Testis (tissue), 3 donors: ENCODE results near the gene IL36B. TPM values are rescaled to one million over a fixed set of nuclear protein-coding genes. Genes with fewer than 3 reads are reported as not detected.

Experiments used
- DNase-seq: peaks from one replicate; pipeline ENCODE4 v3.0.0-alpha.2; 2019
- H3K27ac ChIP-seq, 2 donors: fragments of 200-600 bp; sonication (generic); one replicate each; pipeline ENCODE4 v1.5.1; 2019
- H3K27me3 ChIP-seq: fragments of 200-600 bp; sonication (generic); one replicate; pipeline ENCODE4 v1.5.1; 2019
- H3K36me3 ChIP-seq: fragments of 200-600 bp; sonication (generic); one replicate; pipeline ENCODE4 v1.5.1; 2017; ENCODE audit warnings: low read depth; ENCODE audit errors: missing control alignments
- H3K4me1 ChIP-seq: fragments of 200-600 bp; sonication (generic); one replicate; pipeline ENCODE4 v1.5.1; 2019
- H3K4me3 ChIP-seq, 2 donors: fragments of 200-600 bp; sonication (generic); one replicate each; pipeline ENCODE4 v1.5.1; 2017 to 2019
- H3K9me3 ChIP-seq: fragments of 200-600 bp; sonication (generic); one replicate; pipeline ENCODE4 v1.5.1; 2017
- POLR2A ChIP-seq: fragments of 450-650 bp; IDR thresholded peaks from one replicate; pipeline ENCODE4 v1.6.1; 2017; ENCODE audit warnings: antibody characterized with exemption, mild to moderate bottlenecking, moderate library complexity
- WGBS, 2 donors: methylation state at CpG; one replicate each; pipeline ENCODE4 v1.1.5; 2018; 5-methylcytosine and 5-hydroxymethylcytosine counted together
- intact Hi-C: fragments of 100-400 bp; cut with DNase I; formaldehyde crosslinking; loops from one replicate; pipeline ENCODE4 v1.15.1; 2023; ENCODE audit warnings: low total_unique reads
- polyA plus RNA-seq: library from polyadenylated mRNA; stranded (reverse); fragments of 350-450 nt; fragmentation: Illumina TruSeq; extraction: RNeasy Lipid Tissue Mini Kit (QIAGEN cat#74804); gene quantifications from one replicate; pipeline ENCODE4 v1.2.3, GENCODE V29; 2014; ENCODE audit warnings: low read depth, low replicate concordance; ENCODE audit not compliant: insufficient read depth
- total RNA-seq, 2 donors: library from RNA; depleted of rRNA; stranded (reverse); fragments of >200 nt; gene quantifications; one replicate each; pipeline ENCODE4 v1.2.3, GENCODE V29; 2016
- TF ChIP-seq, protein P1 (sequence below), 3 experiments: fragments of 450-650 bp in 2 of 3; fragments of 200-600 bp in 1 of 3; sonication (generic) in 1 of 3; IDR thresholded peaks; one replicate each; pipeline ENCODE4 v1.5.1; 2016 to 2019; ENCODE audit warnings: antibody characterized with exemption in 3 of 3, mild to moderate bottlenecking in 2 of 3, moderate library complexity in 1 of 3

The IL36B gene
- total and polyA plus RNA-seq, 3 donors from 2014 or later, result not detected

DNA sequence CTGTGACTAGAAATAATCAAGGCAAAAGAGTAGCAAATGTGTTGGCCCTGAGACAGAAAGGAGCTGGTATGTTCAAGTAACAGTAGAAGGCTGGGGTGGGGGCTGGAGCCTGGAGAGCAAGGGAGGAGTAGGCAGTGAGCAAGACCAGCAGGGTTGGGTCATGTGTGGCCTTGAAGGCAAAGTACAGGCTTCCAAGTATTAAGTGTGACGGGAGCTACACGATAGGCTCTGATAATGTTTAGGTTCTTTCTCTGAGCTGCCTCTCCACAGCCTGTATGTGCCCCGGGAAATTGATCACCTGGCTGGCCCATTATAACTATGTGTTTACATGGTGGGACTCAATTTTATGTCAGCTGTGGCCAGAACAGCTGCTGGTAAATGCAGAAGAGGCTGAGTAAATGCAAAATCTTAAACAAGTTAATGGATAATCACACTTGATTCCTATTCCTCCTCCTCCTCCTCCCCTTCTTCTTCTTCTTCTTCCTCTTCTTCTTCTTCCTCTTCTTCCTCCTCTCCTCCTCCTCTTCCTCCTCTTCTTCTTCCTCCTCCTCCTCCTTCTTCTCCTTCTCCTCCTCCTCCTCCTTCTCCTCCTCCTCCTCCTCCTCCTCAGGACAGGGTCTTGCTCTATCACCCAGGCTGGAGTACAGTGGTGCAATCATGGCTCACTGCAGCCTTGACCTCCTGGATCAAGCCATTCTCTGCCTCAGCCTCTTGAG lies 24.4 kb upstream of the IL36B start:
- TF ChIP-seq, protein P1, sequence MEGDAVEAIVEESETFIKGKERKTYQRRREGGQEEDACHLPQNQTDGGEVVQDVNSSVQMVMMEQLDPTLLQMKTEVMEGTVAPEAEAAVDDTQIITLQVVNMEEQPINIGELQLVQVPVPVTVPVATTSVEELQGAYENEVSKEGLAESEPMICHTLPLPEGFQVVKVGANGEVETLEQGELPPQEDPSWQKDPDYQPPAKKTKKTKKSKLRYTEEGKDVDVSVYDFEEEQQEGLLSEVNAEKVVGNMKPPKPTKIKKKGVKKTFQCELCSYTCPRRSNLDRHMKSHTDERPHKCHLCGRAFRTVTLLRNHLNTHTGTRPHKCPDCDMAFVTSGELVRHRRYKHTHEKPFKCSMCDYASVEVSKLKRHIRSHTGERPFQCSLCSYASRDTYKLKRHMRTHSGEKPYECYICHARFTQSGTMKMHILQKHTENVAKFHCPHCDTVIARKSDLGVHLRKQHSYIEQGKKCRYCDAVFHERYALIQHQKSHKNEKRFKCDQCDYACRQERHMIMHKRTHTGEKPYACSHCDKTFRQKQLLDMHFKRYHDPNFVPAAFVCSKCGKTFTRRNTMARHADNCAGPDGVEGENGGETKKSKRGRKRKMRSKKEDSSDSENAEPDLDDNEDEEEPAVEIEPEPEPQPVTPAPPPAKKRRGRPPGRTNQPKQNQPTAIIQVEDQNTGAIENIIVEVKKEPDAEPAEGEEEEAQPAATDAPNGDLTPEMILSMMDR (IDR thresholded peaks at IDR 0.05), result no peak
- no peak for TF ChIP-seq POLR2A
- H3K27ac ChIP-seq, result no peak overlapping the region
- no peaks in the 10 kb centered on the region for H3K27me3 ChIP-seq
- intact Hi-C loops, result no loop called here
- no peaks in the 10 kb centered on the region for H3K36me3 ChIP-seq
- H3K4me3 ChIP-seq, result no peak overlapping the region
- peak; percentile 18 for DNase-seq
- no peaks in the 10 kb centered on the region for H3K4me1 ChIP-seq
- 20 to 34% methylated on average over 3 of the region's 3 CpGs for WGBS, 2 donors
- no peaks in the 10 kb centered on the region for H3K9me3 ChIP-seq

DNA sequence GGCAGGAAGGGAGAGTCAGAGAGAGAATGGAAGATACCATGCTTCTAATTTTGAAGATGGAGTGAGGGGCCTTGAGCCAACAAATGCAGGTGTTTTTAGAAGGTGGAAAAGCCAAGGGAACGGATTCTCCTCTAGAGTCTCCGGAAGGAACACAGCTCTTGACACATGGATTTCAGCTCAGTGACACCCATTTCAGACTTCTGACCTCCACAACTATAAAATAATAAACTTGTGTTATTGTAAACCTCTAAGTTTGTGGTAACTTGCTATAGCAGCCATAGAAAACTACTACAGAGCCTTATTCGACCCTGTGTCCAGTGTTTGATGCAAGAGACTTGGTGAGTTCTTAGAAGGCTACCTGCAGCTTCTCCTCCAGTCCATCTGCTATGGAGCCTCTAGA lies 22.9 kb upstream of the IL36B start:
- no peak overlapping the region for H3K4me3 ChIP-seq
- no peak for DNase-seq
- no peaks in the 10 kb centered on the region for H3K9me3 ChIP-seq
- H3K36me3 ChIP-seq, result no peaks in the 10 kb centered on the region
- no peak for TF ChIP-seq POLR2A
- TF ChIP-seq, protein P1 (IDR thresholded peaks at IDR 0.05), result no peak
- 92 to 98% methylated on average over 3 of the region's 3 CpGs for WGBS, 2 donors
- intact Hi-C loops, result no loop called here
- no peaks in the 10 kb centered on the region for H3K4me1 ChIP-seq
- H3K27me3 ChIP-seq, result no peaks in the 10 kb centered on the region
- no peak overlapping the region for H3K27ac ChIP-seq

GRCh38 chr2:113075030-113075429 lies 22.4 kb upstream of the IL36B start:
- no peak for TF ChIP-seq POLR2A
- TF ChIP-seq, protein P1 (IDR thresholded peaks at IDR 0.05), result no peak
- intact Hi-C loops, result no loop called here
- WGBS, 2 donors, result 76 to 82% methylated on average over 5 of the region's 5 CpGs

DNA sequence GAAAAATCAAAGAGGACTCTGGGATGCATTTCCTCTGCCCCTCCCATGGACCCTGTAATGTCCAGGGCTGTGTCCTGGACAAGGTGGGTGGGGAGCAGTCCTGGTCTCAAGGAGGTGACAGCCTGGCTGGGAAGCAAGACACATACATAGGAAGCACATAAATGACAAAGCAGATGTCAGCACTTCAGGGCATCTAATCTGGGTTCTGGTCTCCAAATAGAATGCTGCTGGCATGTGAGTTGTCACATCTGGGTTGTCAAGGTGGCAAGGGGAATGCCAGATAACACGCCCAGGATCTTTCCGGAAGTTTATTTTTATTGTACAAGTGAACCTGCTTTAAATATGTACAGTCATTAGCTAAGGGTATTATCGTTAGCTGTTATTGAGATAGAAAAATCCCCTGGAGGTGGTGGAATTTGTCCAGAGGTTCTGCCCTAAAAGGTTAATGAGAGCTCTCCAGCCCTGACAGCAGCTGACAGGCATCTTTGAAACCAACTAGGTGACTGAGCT lies 20.7 kb upstream of the IL36B start:
- H3K4me3 ChIP-seq, result no peak overlapping the region
- TF ChIP-seq, protein P1 (IDR thresholded peaks at IDR 0.05), result no peak
- no peak for TF ChIP-seq POLR2A
- 69 to 89% methylated on average over 2 to 3 of the region's 3 CpGs for WGBS, 2 donors
- DNase-seq, result no peak
- no peaks in the 10 kb centered on the region for H3K36me3 ChIP-seq
- no peak overlapping the region for H3K27ac ChIP-seq
- H3K27me3 ChIP-seq, result no peaks in the 10 kb centered on the region
- no peaks in the 10 kb centered on the region for H3K9me3 ChIP-seq
- intact Hi-C loops, result no loop called here
- H3K4me1 ChIP-seq, result no peaks in the 10 kb centered on the region

More at GRCh38 chr2:113075030-113075429, 22.4 kb upstream of the IL36B start:
- no peaks in the 10 kb centered on the region for H3K4me1 ChIP-seq
- H3K36me3 ChIP-seq, result no peaks in the 10 kb centered on the region
- no peak overlapping the region for H3K27ac ChIP-seq
- H3K9me3 ChIP-seq, result no peaks in the 10 kb centered on the region
- no peaks in the 10 kb centered on the region for H3K27me3 ChIP-seq
- no peak overlapping the region for H3K4me3 ChIP-seq
- DNase-seq, result no peak

DNA sequence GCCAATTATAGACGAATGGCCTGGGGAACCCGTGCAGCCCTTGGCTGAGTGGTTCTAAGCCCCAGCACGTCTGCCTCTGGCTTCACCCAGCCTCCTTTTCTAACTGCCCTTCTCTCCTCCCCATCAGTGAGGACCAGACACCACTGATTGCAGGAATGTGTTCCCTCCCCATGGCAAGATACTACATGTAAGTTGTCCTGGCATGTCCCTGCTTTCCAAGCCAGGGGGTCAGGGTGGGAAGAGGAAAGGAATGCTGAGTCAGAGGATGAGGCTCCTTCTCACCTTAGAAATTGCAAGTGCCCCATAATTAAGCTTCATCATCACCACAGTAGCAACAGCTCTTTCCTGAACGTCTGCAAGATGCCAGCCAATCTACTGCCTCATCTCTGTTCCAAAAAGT lies 19.9 kb upstream of the IL36B start:
- Histone ChIP-seq H3K27me3 (no peaks in the 10 kb centered on the region), H3K4me1 (no peaks in the 10 kb centered on the region), H3K9me3 (no peaks in the 10 kb centered on the region), H3K36me3 (no peaks in the 10 kb centered on the region), H3K4me3 (no peak overlapping the region), H3K27ac (no peak overlapping the region)
- DNase-seq, result no peak
- 60 to 73% methylated on average over 4 of the region's 4 CpGs for WGBS, 2 donors
- TF ChIP-seq, protein P1 (IDR thresholded peaks at IDR 0.05), result no peak
- no peak for TF ChIP-seq POLR2A
- intact Hi-C loops, result no loop called here
